H1 (cell line): ENCODE data around the gene PCDHGA11. TPM values are rescaled to one million over a fixed set of nuclear protein-coding genes. Genes with fewer than 3 reads are reported as not detected.

Experiments
- CTCF ChIA-PET: fragments of 300-600 bp; sonication (Branson Sonifier 250); formaldehyde crosslinking; loops from one replicate; lab custom pipeline; 2021; ENCODE audit not compliant: partially characterized antibody; lab: Charles Lee
- POLR2A ChIA-PET: fragments of 300-600 bp; sonication (Branson Sonifier 250); formaldehyde crosslinking; loops from one replicate; lab custom pipeline; 2021; ENCODE audit warnings: inconsistent platforms; ENCODE audit not compliant: partially characterized antibody; lab: Charles Lee
- DNase-seq, 2 experiments: peaks; one replicate each; pipeline versions ENCODE4 v3.0.0 to v3.0.0-alpha.2; 2010 to 2022; ENCODE audit warnings: low spot score in 2 of 2, low read depth in 1 of 2, mixed read lengths in 1 of 2
- FAIRE-seq: peaks from 2 replicates; lab custom pipeline; 2011; peaks lifted over from hg19 to GRCh38; lab: Jason Lieb, UNC
- H2AFZ ChIP-seq: 2 replicates; pipeline ENCODE4 v1.8.1; 2012; ENCODE audit warnings: low read length, inconsistent platforms
- H2AK5ac ChIP-seq: 2 replicates; pipeline ENCODE4 v1.6.1; 2013; ENCODE audit warnings: low read depth, low read length
- H2BK120ac ChIP-seq: replicated peaks from 2 replicates; pipeline ENCODE3; 2013; ENCODE audit warnings: low read depth, low read length, inconsistent platforms
- H2BK12ac ChIP-seq: 2 replicates; pipeline ENCODE4 v1.6.1; 2013; ENCODE audit warnings: low read depth, low read length
- H2BK15ac ChIP-seq: 2 replicates; pipeline ENCODE4 v1.6.1; 2013; ENCODE audit warnings: low read length
- H2BK20ac ChIP-seq: 2 replicates; pipeline ENCODE4 v1.6.1; 2013; ENCODE audit warnings: low read length
- H2BK5ac ChIP-seq: 2 replicates; pipeline ENCODE4 v1.6.1; 2013; ENCODE audit warnings: low read depth, low read length
- H3K14ac ChIP-seq: 2 replicates; pipeline ENCODE4 v1.6.1; 2013; ENCODE audit warnings: inconsistent platforms; ENCODE audit not compliant: insufficient read length
- H3K18ac ChIP-seq: 2 replicates; pipeline ENCODE4 v1.6.1; 2013; ENCODE audit warnings: low read length; ENCODE audit errors: extremely low read depth
- H3K23ac ChIP-seq: 2 replicates; pipeline ENCODE4 v1.6.1; 2013; ENCODE audit warnings: inconsistent platforms; ENCODE audit not compliant: insufficient read length
- H3K23me2 ChIP-seq: 2 replicates; pipeline ENCODE4 v1.6.1; 2013; ENCODE audit warnings: low read depth, low read length
- H3K27ac ChIP-seq: 2 replicates; pipeline ENCODE4 v1.6.1; 2011; ENCODE audit warnings: low read depth, low read length, inconsistent platforms
- H3K27me3 ChIP-seq, 4 experiments: replicated peaks in 1 of 4; 1 replicate in 1 of 4; 2 replicates in 3 of 4; pipeline versions ENCODE4 v1.6.1 to v1.8.1; 2011 to 2013; ENCODE audit warnings: low read length in 3 of 4, mild to moderate bottlenecking in 3 of 4, inconsistent platforms in 2 of 4, mixed read lengths in 2 of 4, moderate library complexity in 1 of 4; ENCODE audit not compliant: control insufficient read depth in 3 of 4, insufficient read depth in 3 of 4; ENCODE audit errors: extremely low read depth in 1 of 4
- H3K36me3 ChIP-seq, 4 experiments: 2 replicates each; pipeline versions ENCODE4 v1.6.1 to v1.8.1; 2011 to 2013; ENCODE audit warnings: mild to moderate bottlenecking in 4 of 4, low read length in 3 of 4, moderate library complexity in 2 of 4, control low read depth in 1 of 4, inconsistent platforms in 1 of 4; ENCODE audit not compliant: insufficient read depth in 4 of 4, control insufficient read depth in 2 of 4
- H3K4ac ChIP-seq: replicated peaks from 2 replicates; pipeline ENCODE3; 2013; ENCODE audit warnings: low read length, low read depth, mixed read lengths, inconsistent platforms; ENCODE audit not compliant: insufficient read length
- H3K4me1 ChIP-seq, 4 experiments: replicated peaks in 1 of 4; 1 replicate in 1 of 4; 2 replicates in 3 of 4; pipeline versions ENCODE4 v1.6.1 to v1.8.1; 2011 to 2013; ENCODE audit warnings: low read length in 3 of 4, inconsistent platforms in 2 of 4, mixed read lengths in 1 of 4; ENCODE audit not compliant: insufficient read depth in 4 of 4, control insufficient read depth in 3 of 4
- H3K4me2 ChIP-seq, 2 experiments: 2 replicates each; pipeline versions ENCODE4 v1.6.1 to v1.8.1; 2011 to 2013; ENCODE audit warnings: low read depth in 2 of 2, low read length in 2 of 2, control low read depth in 1 of 2, inconsistent platforms in 1 of 2, mild to moderate bottlenecking in 1 of 2; ENCODE audit not compliant: insufficient read depth in 1 of 2
- H3K4me3 ChIP-seq, 4 experiments: fragments of 200-600, 300-600 bp in 1 of 4; sonication (generic), shearing (Covaris generic), sonication (Bioruptor Twin) in 1 of 4; 2 replicates each; pipeline versions ENCODE4 v1.5.1 to v1.8.1; 2011 to 2016; ENCODE audit warnings: low read length in 4 of 4, low read depth in 3 of 4, control low read depth in 2 of 4, inconsistent platforms in 2 of 4, mild to moderate bottlenecking in 2 of 4, mixed read lengths in 1 of 4, moderate library complexity in 1 of 4; ENCODE audit not compliant: insufficient read depth in 2 of 4; ENCODE audit errors: extremely low read depth in 1 of 4
- H3K56ac ChIP-seq: replicated peaks from 2 replicates; pipeline ENCODE3; 2013; ENCODE audit warnings: low read depth, mild to moderate bottlenecking, mixed read lengths, low read length, inconsistent platforms; ENCODE audit not compliant: insufficient read length
- H3K79me1 ChIP-seq: 2 replicates; pipeline ENCODE4 v1.6.1; 2013; ENCODE audit warnings: low read depth, low read length, control low read depth
- H3K79me2 ChIP-seq, 2 experiments: 2 replicates each; pipeline versions ENCODE4 v1.6.1 to v1.8.1; 2012 to 2013; ENCODE audit warnings: low read length in 2 of 2, mild to moderate bottlenecking in 2 of 2, inconsistent platforms in 1 of 2; ENCODE audit not compliant: insufficient read depth in 2 of 2, control insufficient read depth in 1 of 2
- H3K9ac ChIP-seq, 4 experiments: replicated peaks in 1 of 4; 1 replicate in 1 of 4; 2 replicates in 3 of 4; pipeline versions ENCODE4 v1.6.1 to v1.8.1; 2011 to 2013; ENCODE audit warnings: low read depth in 3 of 4, low read length in 3 of 4, control low read depth in 2 of 4, mild to moderate bottlenecking in 2 of 4, moderate library complexity in 2 of 4, inconsistent platforms in 1 of 4; ENCODE audit errors: extremely low read depth in 1 of 4
- H3K9me3 ChIP-seq, 2 experiments: 2 replicates each; pipeline versions ENCODE4 v1.6.1 to v1.8.1; 2012 to 2013; ENCODE audit warnings: mild to moderate bottlenecking in 2 of 2, moderate library complexity in 2 of 2, control low read depth in 1 of 2, inconsistent platforms in 1 of 2, low read depth in 1 of 2, low read length in 1 of 2, mixed read lengths in 1 of 2; ENCODE audit not compliant: insufficient read depth in 2 of 2
- H4K20me1 ChIP-seq, 2 experiments: replicated peaks in 1 of 2; 2 replicates each; pipeline versions ENCODE3 to v1.8.1; 2011 to 2013; ENCODE audit warnings: inconsistent platforms in 2 of 2, low read length in 2 of 2, mild to moderate bottlenecking in 1 of 2; ENCODE audit not compliant: insufficient read depth in 2 of 2, control insufficient read depth in 1 of 2
- H4K5ac ChIP-seq: 2 replicates; pipeline ENCODE4 v1.6.1; 2013; ENCODE audit warnings: low read length, low read depth, mixed read lengths, inconsistent platforms; ENCODE audit not compliant: insufficient read length
- H4K8ac ChIP-seq: 2 replicates; pipeline ENCODE4 v1.8.0; 2013; ENCODE audit warnings: mild to moderate bottlenecking, moderate library complexity, low read length, inconsistent platforms; ENCODE audit not compliant: insufficient read depth; ENCODE audit errors: extremely low read depth
- H4K91ac ChIP-seq: replicated peaks from 2 replicates; pipeline ENCODE3; 2013; ENCODE audit warnings: low read length, mixed read lengths, inconsistent platforms; ENCODE audit not compliant: insufficient read length
- KDM1A ChIP-seq: fragments of 200-600, 300-600 bp; sonication (generic); IDR thresholded peaks from 2 replicates; pipeline ENCODE4 v1.7.1; 2016; ENCODE audit warnings: mild to moderate bottlenecking, low read length, borderline replicate concordance
- POLR2A ChIP-seq, 2 experiments: IDR thresholded peaks; 1 replicate in 1 of 2; 2 replicates in 1 of 2; pipeline ENCODE4 v1.6.1; 2011; ENCODE audit warnings: low read depth in 2 of 2, low read length in 2 of 2, mild to moderate bottlenecking in 2 of 2; ENCODE audit errors: control extremely low read depth in 1 of 2
- SP4 ChIP-seq: IDR thresholded peaks from 2 replicates; pipeline ENCODE4 v1.6.1; 2012; ENCODE audit warnings: low read length, inconsistent platforms
- SUZ12 ChIP-seq: fragments of 200-600 bp; sonication (generic); IDR thresholded peaks from 2 replicates; pipeline ENCODE4 v1.6.1; 2012; ENCODE audit warnings: mild to moderate bottlenecking, inconsistent platforms, low read length, moderate library complexity, mixed read lengths
- WGBS, 2 experiments: shearing (Covaris generic) in 1 of 2; methylation state at CpG; one replicate each; pipeline versions ENCODE4 v1.1.6 to v1.1.7; 2013 to 2015; ENCODE audit warnings: low lambda C conversion rate in 2 of 2, mixed read lengths in 2 of 2, inconsistent platforms in 1 of 2, low coverage in 1 of 2, missing lambda C conversion rate in 1 of 2; ENCODE audit not compliant: insufficient replicate concordance in 2 of 2, insufficient coverage in 1 of 2, insufficient read length in 1 of 2; ENCODE audit errors: extremely low coverage in 1 of 2, missing lambda C conversion rate in 1 of 2; 5-methylcytosine and 5-hydroxymethylcytosine counted together
- polyA plus RNA-seq, 7 experiments: library from polyadenylated mRNA; depleted of rRNA in 3 of 7; stranded (reverse) in 5 of 7; unstranded in 2 of 7; fragments of >200 nt in 5 of 7; fragments of 200-250 nt in 2 of 7; gene quantifications; 1 replicate in 5 of 7; 2 replicates in 1 of 7; 4 replicates in 1 of 7; pipeline versions ENCODE4 v1.2.1 to v1.2.3, GENCODE V29; 2011 to 2013; ENCODE audit warnings: missing spikeins in 2 of 7, mixed read lengths in 2 of 7
- total RNA-seq: library from RNA; stranded (reverse); fragmentation: NEBNext Ultra II Directional; extraction: Animal tissue kit (Norgen Biotek cat#: 25700); gene quantifications from 2 replicates; pipeline ENCODE4 v1.2.1, GENCODE V29; 2021

The PCDHGA11 gene
- total and polyA plus RNA-seq, 2 of the 8 experiments (the other 6 are each of a cell fraction or from before 2014, with no cell fraction given): 2.2 to 8.2 TPM

DNA sequence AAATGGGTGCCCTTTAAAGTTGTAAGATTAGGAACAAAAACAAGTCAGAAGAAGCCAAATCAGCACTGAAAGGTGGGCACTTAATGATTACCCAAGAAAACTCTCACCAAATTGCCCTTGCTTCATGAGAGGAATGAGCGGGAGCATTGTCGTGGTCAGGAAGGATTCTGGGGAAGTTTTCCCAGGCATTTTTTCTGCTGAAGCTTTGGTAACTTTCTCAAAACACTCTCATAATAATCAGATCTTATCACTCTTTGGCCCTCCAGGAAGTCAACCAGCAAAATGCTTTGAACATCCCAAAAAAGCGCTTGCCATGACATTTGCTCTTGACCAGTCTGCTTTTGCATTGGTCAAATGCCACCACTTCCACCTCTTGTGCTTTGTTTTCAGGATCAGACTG, 44.5 kb downstream of the PCDHGA11 start:
- DNase-seq: no peak
- Histone ChIP-seq H2AK5ac (no peak overlapping the region), H3K9ac (no peak overlapping the region), H2BK5ac (no peak overlapping the region), H3K23me2 (no peaks in the 10 kb centered on the region), H3K27me3 (no peaks in the 10 kb centered on the region), H3K79me2 (no peaks in the 10 kb centered on the region), H2BK15ac (no peak overlapping the region), H3K79me1 (no peaks in the 10 kb centered on the region), H3K9me3 (no peaks in the 10 kb centered on the region), H3K18ac (no peak overlapping the region), H2BK20ac (no peak overlapping the region), H2BK12ac (no peak overlapping the region), H4K8ac (no peak overlapping the region), H3K36me3 (no peaks in the 10 kb centered on the region), H3K4me1 (no peaks in the 10 kb centered on the region), H3K56ac (no peak overlapping the region), H2AFZ (no peak overlapping the region), H4K91ac (no peak overlapping the region), H3K4me2 (no peak overlapping the region), H3K27ac (no peak overlapping the region), H3K14ac (no peak overlapping the region), H3K4me3 (no peak overlapping the region), H4K20me1 (no peaks in the 10 kb centered on the region), H4K5ac (no peak overlapping the region), H3K23ac (no peak overlapping the region), H3K4ac (no peak overlapping the region), H2BK120ac (no peak overlapping the region)
- 90% methylated on average over 3 of the region's 3 CpGs; no CpG with 5 or more reads in 1 of the 2 experiments for WGBS, 2 experiments
- TF ChIP-seq SUZ12: no peak
- no peak for TF ChIP-seq SP4
- TF ChIP-seq POLR2A (IDR thresholded peaks at IDR 0.05; ENCODE audit: control extremely low read depth in 1 of 2, low read depth in 2 of 2, low read length in 2 of 2): no peak
- no peak for TF ChIP-seq KDM1A
- ChIA-PET POLR2A (interaction anchor here (0.7 kb wide), 1 partner anchor 13 kb away, joined by 3 read pairs; no protein-coding TSS in a partner anchor), CTCF (interaction anchor here (0.8 to 4.5 kb wide), 5 partner anchors 13 to 59 kb away, joined by 4 to 31 read pairs (median 6); partner anchors contain the start of gene PCDHGA10)
- no peak for FAIRE-seq

Other genes with a start within 250 kb of the PCDHGA11 start
Only the 30 nearest of the 37 such genes appear.
- gene PCDHB12, start 212.3 kb upstream of the PCDHGA11 start, total RNA-seq: 2.0 and 3.0 TPM in 2 replicates
- 1.1 and 1.9 TPM in 2 replicates for gene PCDHB12, start 212.3 kb upstream of the PCDHGA11 start, polyA plus RNA-seq (2011; rRNA removed)
- gene PCDHB13, start 207.1 kb upstream of the PCDHGA11 start, total RNA-seq: 1.1 and 1.4 TPM in 2 replicates
- 1.1 and 1.5 TPM in 2 replicates for gene PCDHB13, start 207.1 kb upstream of the PCDHGA11 start, polyA plus RNA-seq (2011; rRNA removed)
- 2.7 and 2.9 TPM in 2 replicates for gene PCDHB14, start 197.7 kb upstream of the PCDHGA11 start, total RNA-seq
- 2.5 and 2.7 TPM in 2 replicates for gene PCDHB14, start 197.7 kb upstream of the PCDHGA11 start, polyA plus RNA-seq (2011; rRNA removed)
- 3.9 and 4.0 TPM in 2 replicates for gene PCDHB15, start 175.7 kb upstream of the PCDHGA11 start, total RNA-seq
- gene PCDHB15, start 175.7 kb upstream of the PCDHGA11 start, polyA plus RNA-seq (2011; rRNA removed): 2.8 and 4.9 TPM in 2 replicates
- not detected in 2 replicates for gene SLC25A2, start 117.0 kb upstream of the PCDHGA11 start, total RNA-seq
- 0.05 TPM in 1 of 2 replicates, not detected in the other for gene SLC25A2, start 117.0 kb upstream of the PCDHGA11 start, polyA plus RNA-seq (2011; rRNA removed)
- 99.4 and 101 TPM in 2 replicates for gene TAF7, start 100.3 kb upstream of the PCDHGA11 start, total RNA-seq
- gene TAF7, start 100.3 kb upstream of the PCDHGA11 start, polyA plus RNA-seq (2011; rRNA removed): 23.6 and 29.8 TPM in 2 replicates
- gene PCDHGA1, start 90.5 kb upstream of the PCDHGA11 start, total RNA-seq: 0.84 and 0.89 TPM in 2 replicates
- 0.57 and 1.1 TPM in 2 replicates for gene PCDHGA1, start 90.5 kb upstream of the PCDHGA11 start, polyA plus RNA-seq (2011; rRNA removed)
- gene PCDHGA2, start 82.3 kb upstream of the PCDHGA11 start, total RNA-seq: 0.31 and 0.32 TPM in 2 replicates
- gene PCDHGA2, start 82.3 kb upstream of the PCDHGA11 start, polyA plus RNA-seq (2011; rRNA removed): 0.39 and 0.61 TPM in 2 replicates
- gene PCDHGA3, start 77.2 kb upstream of the PCDHGA11 start, total RNA-seq: 0.25 and 0.39 TPM in 2 replicates
- gene PCDHGA3, start 77.2 kb upstream of the PCDHGA11 start, polyA plus RNA-seq (2011; rRNA removed): 0.15 and 0.30 TPM in 2 replicates
- gene PCDHGB1, start 71.0 kb upstream of the PCDHGA11 start, total RNA-seq: 2.8 and 3.9 TPM in 2 replicates
- gene PCDHGB1, start 71.0 kb upstream of the PCDHGA11 start, polyA plus RNA-seq (2011; rRNA removed): 1.3 and 2.0 TPM in 2 replicates
- gene PCDHGA4, start 66.0 kb upstream of the PCDHGA11 start, total RNA-seq: 1.9 and 2.5 TPM in 2 replicates
- 1.4 and 1.7 TPM in 2 replicates for gene PCDHGA4, start 66.0 kb upstream of the PCDHGA11 start, polyA plus RNA-seq (2011; rRNA removed)
- gene PCDHGB2, start 61.1 kb upstream of the PCDHGA11 start, total RNA-seq: 2.8 and 2.9 TPM in 2 replicates
- 1.9 TPM in 2 replicates for gene PCDHGB2, start 61.1 kb upstream of the PCDHGA11 start, polyA plus RNA-seq (2011; rRNA removed)
- 1.0 and 1.3 TPM in 2 replicates for gene PCDHGA5, start 56.9 kb upstream of the PCDHGA11 start, total RNA-seq
- 1.1 TPM in 2 replicates for gene PCDHGA5, start 56.9 kb upstream of the PCDHGA11 start, polyA plus RNA-seq (2011; rRNA removed)
- 1.3 and 1.6 TPM in 2 replicates for gene PCDHGB3, start 50.8 kb upstream of the PCDHGA11 start, total RNA-seq
- gene PCDHGB3, start 50.8 kb upstream of the PCDHGA11 start, polyA plus RNA-seq (2011; rRNA removed): 1.9 and 2.0 TPM in 2 replicates
- 1.3 and 1.4 TPM in 2 replicates for gene PCDHGA6, start 47.2 kb upstream of the PCDHGA11 start, total RNA-seq
- gene PCDHGA6, start 47.2 kb upstream of the PCDHGA11 start, polyA plus RNA-seq (2011; rRNA removed): 2.0 TPM in 2 replicates
- gene PCDHGA7, start 38.3 kb upstream of the PCDHGA11 start, total RNA-seq: 0.73 and 1.1 TPM in 2 replicates
- 0.39 and 0.55 TPM in 2 replicates for gene PCDHGA7, start 38.3 kb upstream of the PCDHGA11 start, polyA plus RNA-seq (2011; rRNA removed)
- gene PCDHGB4, start 33.4 kb upstream of the PCDHGA11 start, total RNA-seq: 7.8 and 9.1 TPM in 2 replicates
- 8.0 and 9.7 TPM in 2 replicates for gene PCDHGB4, start 33.4 kb upstream of the PCDHGA11 start, polyA plus RNA-seq (2011; rRNA removed)
- gene PCDHGA8, start 28.4 kb upstream of the PCDHGA11 start, total RNA-seq: 1.4 and 1.7 TPM in 2 replicates
- gene PCDHGA8, start 28.4 kb upstream of the PCDHGA11 start, polyA plus RNA-seq (2011; rRNA removed): 0.79 and 1.2 TPM in 2 replicates
- gene PCDHGB5, start 23.1 kb upstream of the PCDHGA11 start, total RNA-seq: 1.9 and 2.6 TPM in 2 replicates
- 1.1 and 1.7 TPM in 2 replicates for gene PCDHGB5, start 23.1 kb upstream of the PCDHGA11 start, polyA plus RNA-seq (2011; rRNA removed)
- 1.1 and 1.2 TPM in 2 replicates for gene PCDHGA9, start 18.3 kb upstream of the PCDHGA11 start, total RNA-seq
- gene PCDHGA9, start 18.3 kb upstream of the PCDHGA11 start, polyA plus RNA-seq (2011; rRNA removed): 0.61 and 0.79 TPM in 2 replicates
- gene PCDHGB6, start 13.0 kb upstream of the PCDHGA11 start, total RNA-seq: 3.4 and 4.1 TPM in 2 replicates
- gene PCDHGB6, start 13.0 kb upstream of the PCDHGA11 start, polyA plus RNA-seq (2011; rRNA removed): 4.1 and 4.3 TPM in 2 replicates
- gene PCDHGA10, start 8.1 kb upstream of the PCDHGA11 start, total RNA-seq: 2.1 and 2.2 TPM in 2 replicates
- 6.4 and 7.1 TPM in 2 replicates for gene PCDHGA10, start 8.1 kb upstream of the PCDHGA11 start, polyA plus RNA-seq (2011; rRNA removed)
- 8.7 and 9.5 TPM in 2 replicates for gene PCDHGB7, start 3.4 kb upstream of the PCDHGA11 start, total RNA-seq
- gene PCDHGB7, start 3.4 kb upstream of the PCDHGA11 start, polyA plus RNA-seq (2011; rRNA removed): 4.1 and 5.5 TPM in 2 replicates
- gene PCDHGA12, start 9.5 kb downstream of the PCDHGA11 start, total RNA-seq: 1.0 and 1.3 TPM in 2 replicates
- gene PCDHGA12, start 9.5 kb downstream of the PCDHGA11 start, polyA plus RNA-seq (2011; rRNA removed): 0.88 and 1.2 TPM in 2 replicates
- 18.6 and 19.6 TPM in 2 replicates for gene PCDHGC3, start 54.9 kb downstream of the PCDHGA11 start, total RNA-seq
- gene PCDHGC3, start 54.9 kb downstream of the PCDHGA11 start, polyA plus RNA-seq (2011; rRNA removed): 4.7 and 11.3 TPM in 2 replicates
- gene PCDHGC4, start 64.0 kb downstream of the PCDHGA11 start, total RNA-seq: 2.4 and 2.6 TPM in 2 replicates
- gene PCDHGC4, start 64.0 kb downstream of the PCDHGA11 start, polyA plus RNA-seq (2011; rRNA removed): 2.1 and 2.8 TPM in 2 replicates
- 0.78 and 1.1 TPM in 2 replicates for gene PCDHGC5, start 68.0 kb downstream of the PCDHGA11 start, total RNA-seq
- 0.41 and 0.66 TPM in 2 replicates for gene PCDHGC5, start 68.0 kb downstream of the PCDHGA11 start, polyA plus RNA-seq (2011; rRNA removed)
- 107 and 114 TPM in 2 replicates for gene DIAPH1, start 197.9 kb downstream of the PCDHGA11 start, total RNA-seq
- gene DIAPH1, start 197.9 kb downstream of the PCDHGA11 start, polyA plus RNA-seq (2011; rRNA removed): 61.2 and 70.9 TPM in 2 replicates
- gene HDAC3, start 215.8 kb downstream of the PCDHGA11 start, total RNA-seq: 98.5 and 99.0 TPM in 2 replicates
- gene HDAC3, start 215.8 kb downstream of the PCDHGA11 start, polyA plus RNA-seq (2011; rRNA removed): 120 and 124 TPM in 2 replicates
- 18.6 and 19.2 TPM in 2 replicates for gene RELL2, start 215.9 kb downstream of the PCDHGA11 start, total RNA-seq
- 23.7 and 33.1 TPM in 2 replicates for gene RELL2, start 215.9 kb downstream of the PCDHGA11 start, polyA plus RNA-seq (2011; rRNA removed)